ENCODE results near the gene MACROD2. TPM values are rescaled to one million over a fixed set of nuclear protein-coding genes. Genes with fewer than 3 reads are reported as not detected.

The MACROD2 gene
- total RNA-seq, 2 donors from 2014 or later, result 0.95 to 4.2 TPM

GRCh38 chr20:15949391-15949790 is 1954.1 kb downstream of the MACROD2 start:
- no peak overlapping the region for H3K27ac ChIP-seq
- H3K27me3 ChIP-seq (replicated peaks; ENCODE audit: insufficient read depth), result no peaks in the 10 kb centered on the region
- no peaks in the 10 kb centered on the region for H3K4me1 ChIP-seq (ENCODE audit: control insufficient read depth in 1 of 2, low read depth in 2 of 2)
- no peaks in the 10 kb centered on the region for H3K9me3 ChIP-seq
- no peak overlapping the region for H3K4me3 ChIP-seq
- no peaks in the 10 kb centered on the region for H3K36me3 ChIP-seq
- TF ChIP-seq CTCF (IDR thresholded peaks at IDR 0.05), result no peak
- DNase-seq (ENCODE audit: low spot score) (no peak), ATAC-seq (ENCODE audit: insufficient number of reproducible peaks, low FRiP score, low read depth) (no peak)

GRCh38 chr20:15951658-15952057 is 1956.3 kb downstream of the MACROD2 start:
- H3K4me3 ChIP-seq, result no peak overlapping the region
- H3K36me3 ChIP-seq, result no peaks in the 10 kb centered on the region
- no peak for TF ChIP-seq CTCF (IDR thresholded peaks at IDR 0.05)
- no peak for DNase-seq (ENCODE audit: low spot score)
- no peak overlapping the region for H3K27ac ChIP-seq
- no peaks in the 10 kb centered on the region for H3K27me3 ChIP-seq (replicated peaks; ENCODE audit: insufficient read depth)
- no peaks in the 10 kb centered on the region for H3K9me3 ChIP-seq
- no peaks in the 10 kb centered on the region for H3K4me1 ChIP-seq (ENCODE audit: control insufficient read depth in 1 of 2, low read depth in 2 of 2)
- no peak for ATAC-seq (ENCODE audit: insufficient number of reproducible peaks, low FRiP score, low read depth)

GRCh38 chr20:15958142-15958541 is 1962.8 kb downstream of the MACROD2 start:
- no peaks in the 10 kb centered on the region for H3K4me1 ChIP-seq (ENCODE audit: control insufficient read depth in 1 of 2, low read depth in 2 of 2)
- no peak overlapping the region for H3K4me3 ChIP-seq
- H3K27me3 ChIP-seq (replicated peaks; ENCODE audit: insufficient read depth), result no peaks in the 10 kb centered on the region
- DNase-seq (ENCODE audit: low spot score) (no peak), ATAC-seq (ENCODE audit: insufficient number of reproducible peaks, low FRiP score, low read depth) (no peak)
- TF ChIP-seq CTCF (IDR thresholded peaks at IDR 0.05), result no peak
- no peaks in the 10 kb centered on the region for H3K9me3 ChIP-seq
- H3K27ac ChIP-seq, result no peak overlapping the region
- no peaks in the 10 kb centered on the region for H3K36me3 ChIP-seq

- no peak for ATAC-seq (ENCODE audit: insufficient number of reproducible peaks, low FRiP score, low read depth)
- no peak for TF ChIP-seq CTCF (IDR thresholded peaks at IDR 0.05)
- no peaks in the 10 kb centered on the region for H3K36me3 ChIP-seq
- no peak for DNase-seq (ENCODE audit: low spot score)
- H3K4me1 ChIP-seq (ENCODE audit: control insufficient read depth in 1 of 2, low read depth in 2 of 2), result no peaks in the 10 kb centered on the region
- H3K27me3 ChIP-seq (replicated peaks; ENCODE audit: insufficient read depth), result no peaks in the 10 kb centered on the region
- H3K9me3 ChIP-seq, result no peaks in the 10 kb centered on the region
- no peak overlapping the region for H3K4me3 ChIP-seq
- H3K27ac ChIP-seq, result no peak overlapping the region
Measured at GRCh38 chr20:15965165-15965564, 1969.8 kb downstream of the MACROD2 start.

- no peak for TF ChIP-seq CTCF (IDR thresholded peaks at IDR 0.05)
- no peak for ATAC-seq (ENCODE audit: insufficient number of reproducible peaks, low FRiP score, low read depth)
- Histone ChIP-seq H3K27me3 (replicated peaks; ENCODE audit: insufficient read depth) (no peaks in the 10 kb centered on the region), H3K27ac (no peak overlapping the region), H3K4me3 (no peak overlapping the region), H3K4me1 (ENCODE audit: control insufficient read depth in 1 of 2, low read depth in 2 of 2) (no peaks in the 10 kb centered on the region), H3K36me3 (no peaks in the 10 kb centered on the region), H3K9me3 (no peaks in the 10 kb centered on the region)
- no peak for DNase-seq (ENCODE audit: low spot score)
Measured at GRCh38 chr20:15967334-15967733, 1972.0 kb downstream of the MACROD2 start.
